Embryonic facial prominence (tissue), 1 donor: ENCODE results near the gene FZD4.
"Not testable (repeated sequence)": the region's sequence is repeated elsewhere in the genome, so short reads cannot be mapped to it uniquely, and the experiment has no call there.

Experiments used
- DNase-seq: peaks from one replicate; pipeline ENCODE4 v3.0.0-alpha.2; 2016; ENCODE audit errors: extremely low spot score

FZD4 gene

DNA sequence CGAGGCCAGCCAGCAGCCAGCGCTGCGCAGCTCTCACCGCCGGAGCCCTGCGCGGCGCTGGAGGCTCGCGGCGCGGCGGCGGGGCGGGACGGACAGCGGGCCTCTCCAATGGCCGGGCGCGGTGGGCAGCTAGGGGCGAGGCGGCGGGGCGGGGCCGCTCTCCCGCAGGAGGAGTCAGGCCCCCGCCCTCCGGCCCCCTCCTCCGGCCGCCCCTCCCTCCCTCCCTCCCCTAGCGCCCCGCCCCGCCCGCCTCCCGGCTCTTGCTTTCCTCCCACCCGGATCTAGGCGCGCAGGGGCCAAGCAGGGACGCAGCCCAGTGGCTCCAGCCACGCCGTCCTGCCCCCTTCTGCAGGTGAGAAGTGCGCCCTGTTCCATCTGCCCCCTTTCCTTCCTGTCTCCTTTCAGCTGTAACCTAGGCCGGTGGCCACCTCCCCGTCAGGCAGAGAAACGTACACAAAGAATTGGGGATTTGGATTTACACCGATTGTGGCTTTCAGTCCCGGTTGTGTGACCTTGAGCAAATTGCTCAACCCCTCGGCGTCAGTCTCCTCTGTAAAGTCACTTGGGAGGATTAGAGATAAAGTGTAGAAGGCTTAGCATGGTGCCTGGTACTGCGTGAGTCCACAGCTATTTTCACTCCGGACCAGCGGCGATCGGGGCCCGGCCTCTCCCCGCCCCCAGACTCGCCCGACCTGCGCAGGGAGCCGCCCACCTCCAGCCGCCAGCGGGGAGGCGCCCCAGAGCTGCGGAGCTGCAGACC is at the start of gene FZD4:
Gene FZD4, minus strand, starts transcription at position 35 of the 760 bp plus-strand sequence. CDS start 310 bp downstream, outside the sequence.
- DNase-seq = peak; percentile 67

DNA sequence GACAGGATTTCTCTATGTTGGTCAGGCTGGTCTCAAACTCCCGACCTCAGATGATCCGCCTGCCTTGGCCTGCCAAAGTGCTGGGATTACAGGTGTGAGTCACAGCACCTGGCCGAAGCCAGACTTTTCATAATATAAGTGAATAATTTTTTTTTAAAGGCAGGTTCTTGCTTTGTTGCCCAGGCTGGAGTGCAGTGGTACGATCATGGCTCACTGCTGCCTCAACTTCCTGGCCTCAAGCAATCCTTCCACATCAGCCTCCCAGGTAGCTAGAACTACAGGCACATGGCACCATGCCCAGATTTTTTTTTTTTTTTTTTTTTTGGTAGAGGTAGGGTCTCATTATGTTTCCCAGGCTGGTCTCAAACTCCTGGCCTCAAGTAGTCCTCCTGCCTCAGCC is 49.1 kb upstream of the FZD4 start:
- DNase-seq = not testable (repeated sequence)

DNA sequence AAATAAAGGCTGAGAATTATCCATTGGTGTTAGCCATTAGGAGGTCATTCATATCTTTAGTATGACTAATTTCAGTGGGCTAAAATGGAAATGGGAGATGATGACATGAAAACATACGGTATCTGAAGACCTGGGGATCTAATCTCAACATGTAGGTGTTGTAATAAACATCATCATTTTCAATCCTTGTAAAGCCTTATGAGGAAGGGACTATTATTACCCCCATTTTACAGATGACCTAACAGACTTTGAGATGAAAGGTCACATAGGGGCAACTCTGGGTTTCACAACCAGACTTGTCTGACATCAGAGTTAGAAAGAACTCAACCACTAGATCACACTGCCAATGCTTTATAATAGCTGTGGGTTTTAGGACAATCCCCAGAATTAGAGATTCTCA is 47.7 kb upstream of the FZD4 start:
- no peak for DNase-seq

DNA sequence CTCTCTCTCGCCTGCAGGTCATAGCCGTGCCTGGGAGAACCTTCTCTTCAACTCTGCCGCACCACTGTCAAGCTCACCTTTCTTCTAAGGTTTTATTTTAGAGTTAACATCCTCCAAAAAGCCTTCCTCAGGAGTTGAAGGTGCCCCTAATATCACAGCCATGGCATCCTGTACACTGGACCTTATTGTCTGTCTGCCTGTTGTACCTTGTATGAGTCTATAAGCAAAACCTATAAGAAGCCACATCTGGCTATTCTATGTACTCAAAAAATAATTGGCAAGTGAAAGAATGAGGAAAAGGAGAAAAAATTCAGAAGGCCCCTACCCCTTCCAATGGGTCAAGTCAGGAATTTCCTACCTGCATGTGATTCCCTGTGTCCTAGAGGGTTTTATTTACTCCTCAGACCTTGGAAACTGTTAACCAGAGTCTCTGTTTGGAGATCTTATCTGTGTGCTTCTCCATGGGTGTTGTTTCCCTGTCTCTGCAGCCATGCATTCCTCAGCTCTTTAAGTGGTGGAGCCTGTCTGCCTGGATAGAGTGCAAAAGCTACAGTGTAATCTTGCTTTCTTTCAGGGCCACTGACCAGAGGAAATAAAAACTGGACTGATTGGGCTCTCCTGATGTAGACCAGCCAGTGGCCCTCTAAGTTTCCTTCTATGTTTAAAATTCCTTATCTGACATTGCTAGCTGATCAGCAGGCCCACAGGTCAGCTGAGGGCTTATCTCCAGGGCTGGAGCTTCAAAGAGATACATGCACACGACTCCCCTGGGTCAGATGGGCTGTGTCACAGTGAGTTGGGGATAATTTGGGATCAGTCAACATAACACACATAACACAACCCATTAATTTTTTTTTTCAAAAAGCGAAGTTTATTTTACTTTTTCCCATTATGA is 44.9 kb upstream of the FZD4 start:
- DNase-seq = no peak

DNA sequence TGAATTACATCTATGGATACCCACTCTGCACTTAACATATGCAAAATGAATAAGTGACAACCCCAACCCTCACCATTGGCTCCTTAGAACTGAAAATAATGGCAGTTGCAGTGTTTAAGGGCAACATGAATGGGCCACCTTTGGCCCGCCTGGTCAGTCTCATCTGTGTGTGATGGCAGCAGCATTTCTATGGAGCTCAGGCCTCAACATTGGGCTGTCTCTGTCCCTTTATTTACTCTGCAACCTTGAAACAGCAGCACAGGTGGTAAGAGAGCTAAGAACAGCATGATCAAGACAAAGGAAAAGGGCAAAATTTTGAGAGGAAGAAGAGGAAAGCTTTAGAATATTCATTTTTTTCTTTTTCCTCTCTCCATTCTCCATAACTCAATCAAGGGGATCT is 44.2 kb upstream of the FZD4 start:
- no peak for DNase-seq

DNA sequence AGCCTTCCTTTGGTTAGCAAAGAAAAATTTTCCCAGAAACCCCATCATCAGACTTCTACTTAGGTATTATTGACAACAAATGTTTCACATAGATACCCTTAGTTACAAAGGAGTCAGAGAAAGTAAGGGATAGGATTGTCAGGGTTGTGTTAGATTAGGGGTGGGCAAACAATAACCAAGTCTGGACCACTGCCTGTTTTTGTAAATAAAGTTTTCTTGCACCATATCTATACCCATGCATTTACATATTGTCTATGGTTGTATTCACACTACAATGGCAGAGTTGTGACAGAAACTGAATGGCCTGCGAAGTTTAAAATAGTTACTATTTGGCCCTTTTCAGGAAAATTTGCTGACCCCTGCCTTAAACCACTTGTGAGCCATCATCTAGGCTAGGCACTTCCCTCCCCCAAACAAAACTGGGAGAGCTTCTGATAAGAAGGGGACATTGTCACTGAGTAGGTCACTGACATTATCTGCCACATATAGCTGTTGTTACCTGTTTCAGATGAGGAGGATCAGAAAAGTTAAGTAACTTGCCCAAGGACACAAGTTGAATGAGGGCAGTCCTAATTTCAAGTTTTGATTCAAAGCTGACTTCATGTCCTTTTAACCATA is 41.9 kb upstream of the FZD4 start:
- no peak for DNase-seq

DNA sequence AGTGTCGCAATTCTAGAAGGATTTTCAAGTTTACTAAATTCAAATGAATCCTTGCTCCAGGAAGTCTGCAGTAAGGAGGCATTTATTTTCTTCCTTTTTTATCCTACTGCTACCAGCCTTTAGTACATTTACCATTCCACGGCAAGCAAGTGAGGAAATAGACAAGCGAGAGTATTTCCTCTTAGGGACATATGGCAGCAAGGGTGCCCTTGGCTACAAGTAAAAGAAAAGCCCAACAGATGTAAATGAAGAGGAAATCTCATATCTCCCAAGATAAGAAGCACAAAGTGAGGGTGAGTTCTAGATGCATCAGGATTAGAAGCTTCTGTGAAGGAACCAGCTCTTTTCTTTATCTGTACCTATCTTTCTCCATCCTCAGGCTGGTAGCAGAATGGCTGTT is 37.8 kb upstream of the FZD4 start:
- no peak for DNase-seq

DNA sequence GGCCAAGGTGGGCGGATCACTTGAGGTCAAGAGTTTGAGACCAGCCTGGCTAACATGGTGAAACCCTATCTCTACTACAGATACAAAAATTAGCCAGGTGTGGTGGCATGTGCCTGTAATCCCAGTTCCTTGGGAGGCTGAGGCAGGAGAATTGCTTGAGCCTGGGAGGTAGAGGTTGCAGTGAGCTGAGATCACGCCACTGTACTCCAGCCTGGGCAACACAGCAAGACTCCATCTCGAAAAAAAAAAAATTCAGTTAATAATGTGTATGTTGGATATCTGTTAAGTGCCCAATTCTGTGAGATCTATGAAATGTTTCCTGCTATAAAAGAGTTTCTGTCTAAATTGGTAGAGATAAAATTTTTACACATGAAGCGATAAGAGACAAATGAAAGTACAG is 37.1 kb upstream of the FZD4 start:
- DNase-seq = not testable (repeated sequence)

DNA sequence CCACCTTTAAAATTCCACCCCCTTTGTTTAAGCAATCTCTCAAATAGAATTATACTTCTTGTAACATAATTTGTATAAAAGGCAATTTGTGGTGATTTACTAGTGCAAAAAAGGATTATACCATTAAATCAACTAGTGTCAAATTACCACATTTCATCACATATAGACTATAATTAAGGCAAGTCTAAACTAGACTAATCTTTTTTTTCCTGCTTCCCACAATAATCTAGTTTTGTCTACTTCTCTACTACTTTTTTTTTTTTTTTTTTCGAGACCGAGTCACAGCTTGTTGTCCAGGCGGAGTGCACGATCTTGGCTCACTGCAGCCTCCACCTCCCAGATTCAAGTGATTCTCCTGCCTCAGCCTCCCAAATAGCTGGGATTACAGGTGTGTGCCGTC is 36.1 kb upstream of the FZD4 start:
- no peak for DNase-seq

DNA sequence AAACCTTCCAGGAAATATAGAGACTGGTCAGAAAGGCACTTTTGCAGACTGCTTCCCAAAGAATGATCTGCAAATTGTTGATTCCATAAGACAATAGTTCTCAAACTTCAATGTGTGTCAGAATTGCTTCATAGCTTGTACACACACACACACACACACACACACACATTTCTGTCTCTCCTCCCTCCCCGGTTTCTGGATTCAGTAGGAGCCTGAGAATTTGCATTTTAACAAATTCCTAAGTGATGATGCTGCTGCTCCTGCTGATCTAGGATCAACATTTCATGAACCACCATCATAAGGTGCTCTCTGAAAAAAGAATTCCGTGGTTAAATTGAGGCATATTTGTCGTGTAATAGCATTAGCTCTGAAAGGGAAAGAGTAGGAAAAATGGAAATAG is 35.3 kb upstream of the FZD4 start:
- DNase-seq = no peak

DNA sequence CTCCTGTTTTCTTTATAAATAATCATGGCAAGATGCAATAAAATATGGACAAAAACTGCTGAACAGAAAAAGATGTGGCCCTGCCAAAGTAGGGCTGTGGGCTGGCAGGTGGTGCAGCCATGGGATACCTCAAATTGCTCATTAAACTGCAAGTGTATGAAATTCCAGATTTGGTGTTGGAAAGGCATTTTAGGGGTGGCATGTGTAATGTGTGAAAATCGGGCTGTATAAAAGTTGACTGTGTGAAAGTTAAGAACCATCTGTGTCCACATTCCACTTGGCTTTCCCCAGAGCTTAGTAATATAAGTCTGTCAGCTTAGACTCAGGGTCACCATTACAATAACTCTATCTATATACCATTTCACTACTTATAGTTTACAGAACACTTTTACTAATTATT is 34.8 kb upstream of the FZD4 start:
- DNase-seq = no peak

DNA sequence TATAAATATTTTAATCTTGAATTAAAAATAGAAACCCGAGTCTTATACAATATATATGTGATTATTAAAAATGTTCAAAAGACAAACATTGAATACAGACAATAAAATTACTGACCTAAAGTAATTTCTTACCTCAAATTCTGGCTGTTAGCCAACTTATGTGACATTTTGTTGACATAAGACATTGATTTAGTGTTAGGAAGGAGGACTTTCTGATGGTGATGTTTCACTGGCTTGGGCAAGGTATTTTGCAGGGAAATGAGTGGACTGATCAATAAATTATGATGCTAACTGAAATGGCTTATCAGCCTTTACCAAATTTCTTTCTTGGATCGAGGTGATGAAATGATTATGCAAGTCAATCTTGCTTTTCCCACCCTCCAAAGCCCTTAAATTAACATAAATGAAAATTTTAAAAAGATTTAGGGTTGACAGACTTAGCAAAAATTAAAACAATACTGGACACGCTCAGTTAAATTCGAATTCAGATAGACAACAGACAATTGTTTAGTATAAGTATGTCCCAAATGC is 33.2 kb upstream of the FZD4 start:
- no peak for DNase-seq

DNA sequence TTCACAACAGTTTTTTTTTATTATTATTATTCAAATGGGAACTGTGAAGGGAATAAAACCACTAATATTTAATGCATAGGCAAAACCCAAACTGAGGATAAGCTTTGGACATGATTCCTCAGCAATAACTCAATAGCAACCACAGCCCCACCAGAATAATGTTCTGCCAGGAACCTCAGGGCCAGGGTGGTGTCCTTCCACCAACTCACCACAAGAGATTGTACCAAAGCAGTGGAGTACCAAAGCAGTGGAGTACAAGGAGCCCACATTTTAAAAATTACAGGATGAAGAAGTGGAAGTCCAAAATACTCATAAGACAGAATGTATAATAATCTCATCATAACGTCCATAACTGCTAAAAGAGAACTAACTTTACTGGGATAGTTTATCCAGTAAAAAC is 32.5 kb upstream of the FZD4 start:
- DNase-seq = no peak

DNA sequence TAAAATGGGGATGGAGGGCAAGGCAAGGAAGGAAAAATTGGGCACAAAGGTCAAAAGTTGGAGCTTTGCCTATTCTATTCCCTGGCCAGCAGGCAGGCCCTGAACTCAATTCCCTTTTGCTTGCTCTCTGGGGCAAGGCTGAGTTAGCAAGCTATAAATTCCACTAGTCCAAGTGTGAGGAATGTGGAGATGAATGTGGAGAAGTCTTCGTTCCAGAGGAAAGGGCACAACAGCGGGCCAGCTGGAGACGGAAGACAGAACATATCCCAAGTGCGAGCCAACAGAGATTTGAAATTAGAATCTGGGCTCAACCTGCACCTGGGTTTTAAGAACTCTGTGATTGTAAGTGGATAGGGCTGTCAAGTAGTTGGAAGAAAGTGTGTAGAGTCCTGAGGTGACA is 29.5 kb upstream of the FZD4 start:
- no peak for DNase-seq

DNA sequence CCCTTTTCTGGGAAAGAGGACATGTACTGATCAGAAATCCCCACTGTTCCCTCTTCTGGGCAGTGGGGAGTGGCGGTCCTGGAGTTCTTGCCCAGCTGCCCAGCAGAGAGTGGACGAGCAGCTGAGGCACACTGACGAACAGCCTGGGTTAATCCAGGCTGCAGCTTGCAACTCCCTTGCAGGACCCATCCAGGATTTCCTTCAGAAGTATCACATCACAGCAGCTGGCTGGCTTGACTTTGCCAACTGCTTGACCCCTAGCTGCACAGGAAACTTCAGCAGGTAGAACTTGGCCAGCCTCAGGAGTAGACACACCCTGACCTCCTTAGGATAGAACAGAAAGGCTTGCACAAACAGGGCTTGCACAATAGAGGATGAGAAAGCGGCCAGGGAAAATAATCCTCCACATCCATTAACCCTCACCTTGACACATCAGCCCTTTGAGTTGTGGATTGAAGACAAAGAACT is 27.9 kb upstream of the FZD4 start:
- DNase-seq = no peak

DNA sequence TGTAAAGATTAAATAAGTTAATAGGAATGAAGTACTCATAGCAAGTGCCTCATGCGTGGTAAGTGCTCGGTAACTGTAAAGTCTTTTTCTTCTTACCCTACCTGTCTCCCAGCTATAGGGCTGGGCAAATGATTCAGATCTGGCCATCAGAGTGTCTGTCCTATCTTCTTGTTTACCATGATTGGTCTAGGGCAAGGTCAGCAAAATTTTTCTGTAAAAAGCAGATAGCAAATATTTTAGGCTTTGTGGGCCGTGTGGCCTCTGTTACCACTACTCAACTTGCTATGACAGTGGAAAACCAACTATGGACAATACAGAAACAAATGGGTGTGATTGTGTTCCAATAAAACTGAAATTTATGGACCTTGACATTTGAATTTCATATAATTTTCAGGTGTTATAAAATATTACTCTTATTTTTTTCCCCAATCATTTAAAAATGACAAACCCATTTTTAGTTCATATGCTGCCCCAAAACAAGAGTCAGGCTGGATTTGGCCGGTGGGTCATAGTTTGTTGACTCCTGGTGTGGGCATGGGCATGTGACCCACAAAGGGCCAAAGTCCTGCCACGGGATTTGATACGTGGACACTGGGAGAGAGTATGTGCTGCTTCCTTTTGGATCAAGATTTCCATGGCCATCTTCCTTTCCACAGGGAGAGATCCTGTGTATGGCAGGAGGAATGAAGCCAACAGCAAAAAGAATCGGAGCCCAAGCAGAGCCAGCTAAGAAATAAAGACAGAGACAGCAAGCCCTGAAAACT is 26.8 kb upstream of the FZD4 start:
- no peak for DNase-seq

DNA sequence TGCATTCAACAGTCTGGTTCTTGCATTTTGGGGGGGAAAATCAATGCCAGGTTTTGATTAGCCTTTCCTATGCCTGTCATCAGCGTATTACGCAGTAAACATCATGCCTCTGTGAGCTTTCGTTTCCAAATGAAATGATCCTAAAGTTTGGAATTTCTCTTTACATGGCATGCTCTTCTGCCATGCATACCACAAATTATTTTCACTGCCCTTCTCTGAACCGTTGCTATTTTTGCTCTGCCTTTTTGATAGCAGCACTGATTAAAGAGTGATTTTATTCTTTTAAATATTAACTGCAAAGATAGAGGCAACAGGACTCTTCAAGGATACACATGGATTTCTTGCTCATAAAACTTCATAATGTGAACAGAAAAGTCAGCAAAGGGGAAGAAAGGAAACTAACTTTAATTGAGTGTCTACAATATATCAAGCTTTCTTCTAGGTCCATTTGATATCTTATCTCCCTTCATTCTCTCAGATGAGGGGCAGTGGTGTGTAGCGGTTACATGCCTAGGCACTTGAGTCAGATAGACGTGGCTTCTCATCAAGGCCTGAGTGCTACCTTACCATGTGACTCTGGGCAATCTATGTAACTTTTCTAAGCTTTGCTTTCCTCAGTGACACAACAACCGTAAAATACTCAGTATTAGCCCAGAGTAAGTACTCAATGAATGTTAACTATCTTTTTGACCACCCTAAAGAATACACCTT is 25.0 kb upstream of the FZD4 start:
- DNase-seq = no peak

DNA sequence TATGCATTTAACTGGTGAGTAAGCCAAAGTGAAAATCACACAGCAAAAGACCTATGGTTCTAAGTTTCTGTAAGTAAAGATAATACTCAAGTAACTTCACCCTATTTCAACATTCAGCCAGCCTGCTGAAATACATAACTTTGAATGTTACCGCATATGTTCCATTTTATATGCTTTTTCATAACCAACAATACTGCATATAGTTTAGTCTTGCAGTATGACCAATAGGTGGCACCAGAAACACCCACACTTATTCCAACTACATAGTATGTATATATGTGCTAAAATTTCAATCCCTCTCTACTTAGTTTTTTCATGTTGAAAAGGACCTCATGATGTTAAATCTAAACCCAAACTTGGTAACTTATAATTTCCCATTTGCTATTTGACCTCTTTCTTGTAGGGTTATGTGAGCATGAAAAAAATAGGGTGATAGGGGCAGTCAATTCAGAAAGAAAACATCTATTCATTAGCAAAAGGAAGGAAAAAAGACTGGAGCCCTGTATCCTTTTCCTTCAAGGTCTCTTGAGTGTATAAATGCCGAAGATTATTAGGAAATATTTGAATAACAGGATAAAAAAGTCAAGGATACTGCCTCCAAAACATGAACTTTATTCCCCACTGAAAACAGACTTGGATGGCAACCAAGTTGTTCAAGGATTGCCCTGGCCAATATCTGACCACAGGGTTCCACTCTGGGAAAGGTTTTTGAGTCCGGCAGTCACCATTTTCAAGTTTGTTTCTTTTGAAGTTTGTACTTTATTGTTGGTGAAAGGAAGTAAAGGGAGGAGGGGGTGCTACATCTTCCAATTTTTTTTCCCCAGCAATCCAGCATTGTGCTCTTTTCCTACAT is 23.8 kb upstream of the FZD4 start:
- DNase-seq = no peak

DNA sequence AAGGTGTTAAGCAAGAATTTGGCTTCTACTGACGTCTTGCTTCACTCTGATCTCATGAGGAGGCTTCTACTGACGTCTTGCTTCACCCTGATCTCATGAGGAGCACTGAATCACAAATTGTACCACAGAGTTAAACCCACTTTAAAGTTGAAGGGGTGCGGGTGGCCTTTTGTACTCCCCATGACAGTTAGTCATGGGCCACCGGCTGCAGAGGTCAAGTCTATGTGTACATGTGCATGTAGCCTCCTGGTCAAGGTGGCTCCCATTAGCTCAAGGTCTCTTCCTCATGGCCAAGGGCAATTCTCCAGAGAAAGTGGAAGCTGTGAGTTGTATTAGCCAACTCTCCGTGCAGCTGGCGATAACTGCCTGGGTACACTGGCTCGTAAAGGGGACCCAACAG is 23.1 kb upstream of the FZD4 start:
- no peak for DNase-seq
